Mesenteric fat pad (tissue), 1 donor: Measurements from ENCODE around the gene MDC1. TPM values are rescaled to one million over a fixed set of nuclear protein-coding genes. Genes with fewer than 3 reads are reported as not detected.
"Not testable (repeated sequence)": the region's sequence is repeated elsewhere in the genome, so short reads cannot be mapped to it uniquely, and the experiment has no call there.

Source experiments
- DNase-seq: peaks from one replicate; pipeline ENCODE4 v3.0.0-alpha.2; 2020; ENCODE audit warnings: low spot score
- total RNA-seq: library from RNA; stranded (reverse); fragmentation: NEBNext Ultra II Directional; extraction: Animal tissue kit (Norgen Biotek cat#: 25700); gene quantifications from one replicate; pipeline ENCODE4 v1.2.1, GENCODE V29; 2021
- donor health status: DM: yes; HTN: yes; CAD: no.

Gene MDC1
- total RNA-seq, 1 donor from 2014 or later = 19.8 TPM

- DNase-seq = no peak
These were observed 8.8 kb upstream of the MDC1 start for GRCh38 chr6:30725713-30726505.

DNA sequence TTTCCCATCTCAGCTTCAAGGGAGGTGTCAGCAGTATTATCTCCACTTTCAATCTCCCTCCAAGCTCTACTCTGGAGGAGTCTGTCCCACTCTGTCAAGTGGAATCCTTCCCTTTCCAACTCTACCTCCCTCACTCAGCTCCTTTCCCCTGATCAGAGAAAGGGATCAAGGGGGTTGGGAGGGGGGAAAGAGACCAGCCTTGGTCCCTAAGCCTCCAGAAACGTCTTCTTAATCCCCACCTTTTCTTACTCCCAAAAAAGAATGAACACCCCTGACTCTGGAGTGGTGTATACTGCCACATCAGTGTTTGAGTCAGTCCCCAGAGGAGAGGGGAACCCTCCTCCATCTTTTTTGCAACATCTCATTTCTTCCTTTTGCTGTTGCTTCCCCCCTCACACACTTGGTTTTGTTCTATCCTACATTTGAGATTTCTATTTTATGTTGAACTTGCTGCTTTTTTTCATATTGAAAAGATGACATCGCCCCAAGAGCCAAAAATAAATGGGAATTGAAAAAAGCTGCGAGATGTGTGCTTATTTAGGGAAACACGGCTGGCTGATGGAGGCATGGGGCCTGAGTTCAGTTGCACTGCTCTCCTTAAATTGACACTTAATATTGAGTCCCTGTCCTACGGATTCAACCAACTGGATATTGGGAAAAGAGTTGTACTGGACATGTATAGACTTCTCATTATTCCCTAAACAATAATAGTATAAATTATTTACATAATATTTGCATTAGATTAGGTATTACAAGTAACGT is 8.0 kb upstream of the MDC1 start:
- DNase-seq = no peak

GRCh38 chr6:30723843-30724741 is 7.0 kb upstream of the MDC1 start:
- not testable (repeated sequence) for DNase-seq

GRCh38 chr6:30723159-30723842 is 6.2 kb upstream of the MDC1 start:
- not testable (repeated sequence) for DNase-seq

- no peak for DNase-seq
These were observed 5.4 kb upstream of the MDC1 start for GRCh38 chr6:30722280-30723112.

- not testable (repeated sequence) for DNase-seq
These were observed 4.9 kb upstream of the MDC1 start for GRCh38 chr6:30722025-30722279.

GRCh38 chr6:30721198-30722024 is 4.3 kb upstream of the MDC1 start:
- DNase-seq = peak; percentile 97

GRCh38 chr6:30720738-30721197 is 3.7 kb upstream of the MDC1 start:
- peak; percentile 93 for DNase-seq

DNA sequence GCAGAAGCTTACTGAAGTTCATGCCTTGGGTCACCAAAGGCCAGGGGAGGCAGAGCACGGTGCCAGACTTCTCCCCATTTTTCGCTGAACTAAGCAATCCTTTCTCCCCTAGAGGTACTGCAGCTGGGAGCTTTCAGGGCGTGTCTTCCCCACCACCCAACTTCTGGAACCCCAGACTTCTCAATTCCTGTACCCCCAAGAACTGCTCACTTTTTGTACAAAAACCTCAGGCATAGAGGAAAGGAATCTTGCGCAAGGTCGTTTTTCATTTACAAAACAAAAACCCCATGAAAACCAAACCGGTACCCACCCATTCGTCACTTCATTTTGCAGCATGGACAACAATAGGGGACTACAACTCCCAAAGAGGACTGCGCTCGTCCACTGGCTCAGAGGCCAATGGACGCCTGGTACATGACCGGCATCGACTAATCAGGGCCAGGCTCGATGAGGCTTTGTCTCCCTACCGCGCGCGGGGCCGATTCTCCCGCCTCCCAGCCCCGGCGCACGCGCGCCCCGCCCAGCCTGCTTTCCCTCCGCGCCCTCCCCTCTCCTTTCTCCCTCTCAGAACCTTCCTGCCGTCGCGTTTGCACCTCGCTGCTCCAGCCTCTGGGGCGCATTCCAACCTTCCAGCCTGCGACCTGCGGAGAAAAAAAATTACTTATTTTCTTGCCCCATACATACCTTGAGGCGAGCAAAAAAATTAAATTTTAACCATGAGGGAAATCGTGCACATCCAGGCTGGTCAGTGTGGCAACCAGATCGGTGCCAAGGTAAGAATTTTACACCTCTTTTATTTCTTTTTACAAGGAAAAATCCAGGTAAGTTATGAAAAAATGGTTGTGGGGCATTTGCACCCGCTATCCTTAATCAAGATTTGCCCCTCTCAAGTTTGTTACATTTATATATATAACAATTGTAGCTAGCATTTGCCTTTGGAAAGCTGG is 3.0 kb upstream of the MDC1 start, which contains the start of gene TUBB:
TSS of gene TUBB (plus strand) at position 562 of the 947 bp plus-strand sequence. CDS start at position 717, 155 bp downstream.
- peak; percentile 99 for DNase-seq

- no peak for DNase-seq
These were observed 2.3 kb upstream of the MDC1 start for GRCh38 chr6:30719356-30719755.

DNA sequence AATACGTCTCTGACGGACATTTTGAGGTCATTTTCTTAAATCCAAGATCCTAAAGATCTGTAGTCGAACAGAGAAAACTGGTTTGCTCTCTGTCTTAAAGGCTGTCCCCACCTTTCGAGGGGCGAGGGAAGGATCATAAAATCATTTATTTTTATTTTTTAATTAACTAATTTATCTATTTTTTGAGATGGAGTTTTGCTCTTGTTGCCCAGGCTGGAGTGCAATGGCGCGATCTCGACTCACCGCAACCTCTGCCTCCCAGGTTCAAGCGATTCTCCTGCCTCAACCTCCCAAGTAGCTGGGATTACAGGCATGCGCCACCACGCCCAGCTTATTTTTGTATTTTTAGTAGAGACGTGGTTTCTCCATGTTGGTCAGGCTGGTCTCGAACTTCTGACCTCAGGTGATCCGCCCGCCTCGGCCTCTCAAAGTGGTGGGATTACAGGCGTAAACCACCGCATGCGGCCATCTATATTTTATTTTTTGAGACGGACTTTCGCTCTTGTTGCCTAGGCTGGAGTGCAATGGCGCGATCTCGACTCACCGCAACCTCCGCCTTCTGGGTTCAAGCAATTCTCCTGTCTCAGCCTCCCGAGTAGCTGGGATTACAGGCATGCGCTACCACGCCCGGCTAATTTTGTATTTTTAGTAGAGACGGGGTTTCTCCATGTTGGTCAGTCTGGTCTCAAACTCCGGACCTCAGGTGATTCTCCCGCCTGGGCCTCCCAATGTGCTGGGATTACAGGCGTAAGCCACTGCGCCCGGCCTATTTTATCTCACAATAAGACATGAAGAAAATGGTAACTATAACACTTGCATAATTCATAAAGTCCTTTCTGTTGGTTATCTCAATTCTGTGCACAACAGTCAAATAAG is 1.0 kb upstream of the MDC1 start:
- DNase-seq = not testable (repeated sequence)

DNA sequence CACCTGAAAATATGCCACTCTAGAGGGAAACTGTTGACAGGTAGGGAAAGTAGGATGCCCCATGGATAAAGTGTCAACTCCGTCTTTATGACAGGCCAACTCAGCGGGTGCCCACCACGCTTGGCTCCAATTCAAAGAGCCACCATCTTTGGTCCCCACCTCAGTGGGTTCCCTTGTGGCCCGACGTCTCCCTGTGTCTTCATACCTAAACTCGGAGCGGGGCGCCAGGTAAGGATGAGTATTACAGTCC is 277 bp downstream of the MDC1 start:
- DNase-seq = no peak

DNA sequence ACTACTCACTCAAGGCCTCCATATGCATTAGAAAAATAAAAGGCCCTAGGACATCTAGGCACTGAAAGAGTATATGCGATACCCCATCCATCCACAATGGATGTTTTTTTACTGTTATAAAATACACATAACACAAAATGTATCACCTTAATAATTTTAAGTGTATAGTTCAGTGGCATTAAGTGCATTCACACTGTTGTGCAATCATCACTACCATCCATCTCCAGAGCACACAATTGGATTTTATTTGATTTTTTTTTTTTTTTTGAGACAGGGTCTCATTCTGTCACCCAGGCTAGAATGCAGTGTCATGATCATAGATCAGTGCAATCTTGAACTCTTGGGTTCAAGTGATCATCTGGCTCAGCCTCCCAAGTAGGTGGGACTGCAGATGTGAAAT is 2.8 kb downstream of the MDC1 start:
- no peak for DNase-seq

DNA sequence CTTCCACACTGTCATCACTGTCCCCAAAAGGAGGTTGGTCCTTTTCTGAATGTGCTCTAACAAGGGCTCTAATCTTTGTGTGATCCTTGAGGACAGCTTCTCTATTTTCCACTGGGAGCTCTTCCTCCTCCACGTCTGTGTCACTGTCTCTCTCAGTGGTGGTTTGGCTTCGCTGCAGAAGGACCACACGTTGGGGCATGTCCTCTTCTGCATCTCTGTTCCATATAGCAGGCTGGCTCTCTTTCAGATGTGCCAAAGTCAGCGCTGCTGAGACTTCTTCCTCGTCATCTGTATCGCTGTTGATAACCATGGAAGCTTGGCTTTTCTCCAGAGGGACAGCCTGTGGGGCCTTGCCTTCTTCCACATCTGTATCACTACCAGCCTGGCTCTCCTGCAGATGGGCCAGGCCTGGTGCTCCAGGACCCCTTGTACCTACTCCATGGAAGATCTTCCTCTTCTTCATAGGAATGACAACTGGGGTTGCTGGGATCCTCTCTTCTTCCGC is 4.6 kb downstream of the MDC1 start:
- DNase-seq = no peak

GRCh38 chr6:30711758-30712380 is 5.2 kb downstream of the MDC1 start:
- no peak for DNase-seq

- no peak for DNase-seq
These were observed 7.8 kb downstream of the MDC1 start for GRCh38 chr6:30709101-30709868.
